ENCODE measurements around the gene RCL1.

GRCh38 chr9:4803670-4804530 lies 11.2 kb downstream of the RCL1 start:
- TF ChIP-seq REST (IDR thresholded peaks at IDR 0.05; ENCODE audit: insufficient read depth in 1 of 2, low read depth in 2 of 2, low read length in 2 of 2), result no peak
- no peak for TF ChIP-seq POLR2AphosphoS5 (IDR thresholded peaks at IDR 0.05; ENCODE audit: low read depth, low read length)
- no peak for TF ChIP-seq SIN3A (IDR thresholded peaks at IDR 0.05; ENCODE audit: borderline replicate concordance, insufficient read depth, low read length)

Measured in PFSK-1 (cell line).